Activated gamma-delta T cell (primary cell): ENCODE measurements around the gene SLC25A26.

Experiments
- DNase-seq: peaks from one replicate; lab custom pipeline; 2025; lab: John Stamatoyannopoulos, UW

Gene SLC25A26

DNA sequence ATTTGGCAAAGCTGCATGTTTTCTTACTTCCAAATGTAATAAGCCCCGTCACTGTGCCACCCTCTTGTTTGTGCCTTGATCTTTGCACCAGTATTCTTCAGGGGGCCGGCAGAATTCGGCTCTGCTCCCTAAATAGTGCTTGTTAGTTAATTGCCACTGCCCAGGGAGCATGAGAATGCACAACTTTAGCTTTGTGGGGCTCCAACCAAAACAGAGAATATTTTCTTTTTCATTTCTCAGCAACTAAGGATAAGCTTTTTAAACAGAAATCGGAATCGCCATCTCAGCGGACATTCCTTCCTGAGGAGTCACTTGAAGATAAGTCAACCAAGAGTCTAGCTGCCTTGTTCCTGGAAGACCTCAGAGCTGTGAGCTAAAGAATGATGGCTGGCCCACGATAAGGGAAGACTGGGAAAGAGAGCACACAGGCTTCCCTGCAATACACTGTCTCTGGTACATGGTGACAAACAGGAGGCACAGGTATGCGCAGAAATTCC, 174.0 kb downstream of the SLC25A26 start:
- DNase-seq = no peak

DNA sequence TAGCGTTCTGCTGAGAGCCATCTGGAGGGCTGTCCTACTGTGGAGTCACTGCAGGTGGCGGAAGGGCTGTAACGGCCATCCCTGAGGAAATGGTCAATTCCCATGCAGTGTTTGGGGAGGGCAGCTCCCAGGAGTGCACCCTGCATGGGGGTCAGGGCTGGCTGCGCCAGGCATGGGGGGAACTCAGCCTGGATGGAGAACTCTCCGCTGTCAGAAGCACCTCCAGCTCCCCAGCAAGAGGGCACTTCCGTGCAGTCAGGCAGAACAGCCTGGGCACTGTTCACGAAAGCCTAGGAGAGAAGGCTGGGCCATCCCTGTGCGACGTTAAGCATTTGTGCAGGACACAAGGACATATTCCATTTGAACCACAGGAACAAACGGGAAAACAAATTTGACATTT, 174.8 kb downstream of the SLC25A26 start:
- no peak for DNase-seq

DNA sequence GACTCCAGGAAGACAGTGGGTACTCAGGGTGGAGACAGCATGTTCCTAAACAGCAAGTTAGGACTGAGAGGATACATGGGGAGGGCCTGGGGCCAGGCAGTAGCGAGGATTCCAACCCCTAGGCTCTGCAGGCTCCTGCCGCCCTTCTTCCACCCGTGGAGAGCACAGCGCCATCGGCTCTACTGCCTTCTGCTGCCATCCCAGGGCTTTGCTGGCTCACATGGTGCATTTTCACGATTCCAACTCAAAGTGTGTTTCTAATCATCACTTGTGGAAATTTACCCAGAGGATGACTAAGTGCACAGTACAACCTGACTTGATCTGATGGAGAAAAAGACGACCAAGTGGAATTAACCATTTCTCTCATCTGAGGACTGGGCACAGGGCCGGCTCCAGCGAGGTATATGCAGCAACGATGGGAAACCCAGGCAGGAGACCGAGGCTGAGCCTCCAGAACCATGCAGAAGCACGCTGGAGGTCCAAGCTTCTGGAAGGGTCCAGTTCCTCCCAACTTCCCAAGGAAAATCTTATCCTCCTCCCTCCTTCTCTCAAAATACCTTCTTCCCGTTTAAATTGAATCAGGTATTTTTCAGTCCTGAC, 175.5 kb downstream of the SLC25A26 start:
- no peak for DNase-seq

DNA sequence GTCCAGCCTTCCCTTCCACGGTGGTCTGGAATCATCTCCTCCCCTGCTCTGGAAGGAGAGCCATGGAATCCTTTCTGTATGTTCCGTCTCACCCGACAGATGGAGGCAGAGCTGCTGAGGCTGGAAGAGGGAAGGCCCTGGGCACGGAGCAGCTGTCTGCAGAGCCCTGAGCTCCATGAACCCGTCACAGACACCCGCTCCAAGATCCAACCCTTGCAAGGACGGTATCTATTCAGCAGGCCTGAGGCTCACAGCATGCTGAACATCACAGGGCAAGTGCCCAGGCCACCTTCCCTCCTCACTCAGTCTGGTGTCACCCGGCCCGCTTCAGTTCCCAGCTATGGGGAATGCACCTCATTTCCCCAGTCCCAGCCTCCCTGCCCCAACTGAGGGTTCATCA, 176.1 kb downstream of the SLC25A26 start:
- DNase-seq = no peak

DNA sequence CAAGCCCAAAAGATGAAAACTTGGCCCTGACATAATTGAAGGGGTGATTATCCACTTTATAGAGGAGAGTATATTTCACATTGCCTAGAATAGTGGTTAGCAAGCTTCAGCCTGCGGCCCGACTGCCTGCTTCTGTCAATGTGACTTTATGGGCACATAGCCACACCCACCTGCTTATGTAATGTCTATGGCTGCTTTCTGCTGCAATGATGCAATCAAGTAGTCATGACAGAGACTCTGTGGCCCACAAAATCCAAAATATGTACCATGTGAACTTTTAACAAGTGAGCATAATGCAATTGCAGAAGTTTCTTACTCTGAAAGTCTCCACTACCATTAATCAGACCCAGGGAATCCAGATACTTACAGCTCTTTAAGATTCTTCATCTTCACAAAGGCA, 176.9 kb downstream of the SLC25A26 start:
- no peak for DNase-seq

DNA sequence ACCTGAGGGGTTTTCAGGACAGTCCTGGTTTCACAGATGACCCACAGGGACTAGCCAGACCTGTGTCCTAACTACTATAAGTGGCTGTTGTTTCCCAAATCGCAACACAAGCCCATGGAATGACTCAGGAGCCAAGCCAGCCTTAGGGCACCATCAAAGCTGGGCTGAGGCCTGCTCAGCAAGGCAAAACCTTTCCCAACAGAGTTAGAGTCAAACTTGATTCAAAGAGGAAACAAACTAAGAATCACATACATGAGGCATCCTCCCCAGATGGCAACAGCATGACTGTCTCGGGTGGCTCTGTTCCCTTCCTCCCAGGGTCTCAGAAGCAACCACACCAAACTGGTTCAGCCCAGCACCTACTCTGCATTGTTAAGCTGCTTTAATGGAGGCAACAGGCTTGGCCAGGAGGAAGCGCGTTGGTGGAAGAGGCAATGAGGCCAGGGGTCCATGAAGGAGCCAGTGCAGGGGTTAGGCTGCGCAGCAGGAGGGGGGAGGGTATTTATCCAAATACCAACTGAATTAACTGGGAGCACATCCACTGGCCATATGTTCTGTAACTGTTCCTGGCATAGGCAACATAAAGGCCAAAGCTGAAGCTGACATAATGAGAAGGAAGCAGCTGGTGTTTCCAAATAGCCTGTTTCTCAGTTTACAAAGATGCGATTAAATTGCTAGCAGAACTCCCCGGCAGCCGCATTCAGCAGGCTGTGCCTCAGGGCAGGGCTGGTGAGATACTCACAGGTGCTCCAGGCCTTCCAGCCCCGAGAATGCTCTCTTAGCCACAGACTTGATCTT, 177.6 kb downstream of the SLC25A26 start:
- no peak for DNase-seq

DNA sequence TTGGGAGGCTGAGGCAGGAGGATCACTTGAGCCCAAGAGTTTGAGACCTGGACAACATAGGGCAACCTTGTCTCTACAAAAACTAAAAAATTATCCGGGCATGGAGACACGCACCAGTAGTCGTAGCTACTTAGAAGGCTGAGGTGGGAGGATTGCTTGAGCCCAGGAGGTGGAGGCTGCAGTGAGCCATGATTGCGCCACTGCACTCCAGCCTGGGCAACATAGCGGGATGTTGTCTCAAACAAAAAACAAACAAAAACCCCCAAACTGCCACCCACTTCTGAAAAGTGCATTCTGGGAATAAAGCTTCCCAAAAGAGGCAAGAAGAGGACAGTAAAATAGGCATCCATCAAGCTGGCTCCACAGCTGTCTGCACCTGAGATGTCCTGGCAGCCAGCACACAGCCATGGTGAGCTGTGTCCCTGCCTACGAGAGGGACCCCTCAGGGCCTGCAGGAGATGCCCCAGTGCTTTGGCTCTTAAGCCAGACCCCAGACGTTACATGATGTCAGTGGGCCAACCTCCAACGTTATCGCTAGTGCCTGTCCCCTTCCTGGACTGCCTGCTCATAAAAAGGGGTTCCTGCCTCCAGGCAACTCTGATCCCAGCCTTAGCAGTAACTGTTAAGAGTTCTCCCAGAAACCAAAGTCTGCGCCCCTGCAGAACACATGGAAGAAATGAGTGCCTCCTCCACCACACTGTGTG, 178.9 kb downstream of the SLC25A26 start:
- no peak for DNase-seq

DNA sequence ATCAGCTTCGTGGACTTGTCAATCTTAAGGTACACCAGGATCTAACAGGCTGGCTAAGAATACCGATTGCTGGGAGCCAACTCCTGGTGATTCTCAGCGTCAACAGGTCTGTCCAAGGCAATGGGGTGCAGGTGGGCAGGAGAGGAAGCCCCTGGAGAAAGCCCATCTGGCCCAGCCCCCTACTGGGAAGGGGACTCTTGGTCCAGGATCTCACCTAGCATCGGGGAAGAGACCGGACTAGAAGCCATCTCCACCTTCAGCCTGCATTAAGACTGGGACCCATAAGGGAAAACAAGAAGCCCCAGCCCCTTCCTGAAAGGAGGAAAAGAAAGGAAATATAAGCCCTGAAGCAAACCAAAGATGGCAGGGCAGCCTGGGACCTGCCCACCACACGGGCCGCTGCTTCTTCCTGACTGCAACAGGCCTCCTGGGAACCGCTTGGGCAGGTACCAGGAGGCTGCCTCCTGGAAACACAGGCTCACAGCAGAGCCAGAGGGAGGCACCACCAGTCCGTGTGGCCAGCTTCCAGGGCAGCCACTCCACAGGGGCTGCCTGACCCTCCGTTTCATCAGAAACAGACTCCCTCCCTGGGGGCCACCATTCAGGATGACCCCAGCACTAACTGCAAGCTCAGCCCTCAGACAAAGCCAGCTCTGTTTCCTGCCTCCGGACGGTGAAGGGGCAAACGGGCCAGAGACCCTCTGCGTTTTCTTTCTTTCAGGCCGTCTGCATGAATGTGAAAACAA, 179.8 kb downstream of the SLC25A26 start:
- DNase-seq = no peak

DNA sequence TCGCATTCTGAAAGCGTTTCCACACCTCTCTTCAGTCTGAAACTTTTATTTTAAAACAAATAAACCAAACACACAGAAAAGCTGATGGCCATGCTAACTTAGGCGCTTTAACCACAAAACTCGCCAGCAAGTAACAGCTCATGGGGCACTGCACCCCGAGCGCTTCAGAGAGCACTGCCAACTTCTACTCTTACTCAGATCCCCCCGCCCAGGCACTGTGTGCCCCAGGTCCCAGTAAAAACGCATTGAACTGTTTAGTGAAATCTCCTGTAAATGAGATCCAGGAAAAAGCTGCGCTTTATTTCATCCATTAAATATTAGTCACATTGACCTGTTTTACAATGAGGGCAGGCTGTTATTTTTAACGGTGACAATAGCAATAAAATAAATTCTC, 180.4 kb downstream of the SLC25A26 start:
- no peak for DNase-seq

DNA sequence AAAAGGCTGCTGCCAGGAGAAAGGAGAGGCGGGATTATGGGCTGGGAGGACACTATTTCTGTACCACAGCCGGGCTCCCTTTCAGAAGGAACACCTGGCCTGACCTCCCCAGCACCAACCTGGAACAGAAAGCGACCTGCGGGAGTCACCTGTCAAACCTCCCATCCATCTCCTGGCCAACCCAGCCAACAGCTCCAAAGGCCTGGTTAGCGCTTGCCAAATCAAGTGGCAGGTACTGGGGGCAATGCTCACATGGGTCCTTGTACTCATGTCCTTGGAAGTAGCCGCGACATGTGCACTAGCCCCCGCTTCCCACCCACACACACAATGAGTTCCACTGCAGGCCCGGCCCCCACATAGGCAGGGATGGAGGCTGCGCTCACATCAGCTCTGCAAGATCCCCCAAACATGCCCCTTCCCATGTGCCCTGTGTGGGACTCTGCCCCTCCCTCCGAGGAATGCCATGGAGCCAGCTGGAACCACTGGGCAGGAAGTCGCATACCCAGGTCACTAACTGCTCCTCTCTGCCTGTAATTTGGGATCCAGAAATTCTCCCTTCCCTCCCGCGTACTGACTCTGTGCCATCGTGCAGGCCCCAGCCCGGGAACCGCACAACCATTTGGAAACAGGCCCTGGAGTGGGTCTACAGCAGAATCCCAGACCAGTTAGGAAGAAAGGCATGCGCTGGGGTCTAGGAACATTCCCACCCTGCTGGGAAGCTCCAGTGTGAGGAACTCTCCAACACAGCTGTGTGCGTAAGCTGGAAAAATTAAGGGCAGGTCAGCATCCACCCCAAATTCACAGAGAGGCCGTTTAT, 181.1 kb downstream of the SLC25A26 start:
- no peak for DNase-seq

DNA sequence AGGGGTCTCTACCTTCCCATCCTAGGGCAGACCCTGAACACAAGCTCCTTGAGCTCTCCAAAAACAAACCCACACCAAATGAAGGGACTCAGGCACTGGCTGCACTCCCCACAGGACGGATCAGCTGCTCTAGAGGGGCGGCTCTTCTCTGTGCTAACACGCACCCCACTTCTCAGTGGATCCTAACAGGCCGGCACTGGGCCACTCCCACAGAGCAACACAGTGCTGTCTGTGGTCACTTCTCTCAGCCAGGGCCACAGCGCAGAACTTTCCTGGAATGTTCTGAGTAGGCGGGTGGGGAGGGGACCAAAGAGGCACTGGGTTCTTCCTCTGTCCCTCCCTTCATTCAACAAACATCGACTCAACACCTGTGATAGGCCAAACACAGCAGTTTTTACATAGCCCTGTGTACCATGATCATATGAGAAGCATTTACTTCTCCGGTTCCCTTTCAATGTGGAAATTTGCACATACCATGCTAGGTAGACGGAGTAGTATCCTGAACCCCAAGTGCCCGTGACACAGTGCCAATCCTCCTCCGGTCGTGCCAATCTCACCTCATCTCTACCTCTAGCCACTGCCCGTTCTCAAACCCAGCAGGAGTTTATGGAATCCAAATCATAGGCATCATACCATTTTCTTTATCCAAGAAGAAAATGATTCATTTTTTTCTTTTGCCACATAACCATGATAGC, 181.9 kb downstream of the SLC25A26 start:
- DNase-seq = no peak

DNA sequence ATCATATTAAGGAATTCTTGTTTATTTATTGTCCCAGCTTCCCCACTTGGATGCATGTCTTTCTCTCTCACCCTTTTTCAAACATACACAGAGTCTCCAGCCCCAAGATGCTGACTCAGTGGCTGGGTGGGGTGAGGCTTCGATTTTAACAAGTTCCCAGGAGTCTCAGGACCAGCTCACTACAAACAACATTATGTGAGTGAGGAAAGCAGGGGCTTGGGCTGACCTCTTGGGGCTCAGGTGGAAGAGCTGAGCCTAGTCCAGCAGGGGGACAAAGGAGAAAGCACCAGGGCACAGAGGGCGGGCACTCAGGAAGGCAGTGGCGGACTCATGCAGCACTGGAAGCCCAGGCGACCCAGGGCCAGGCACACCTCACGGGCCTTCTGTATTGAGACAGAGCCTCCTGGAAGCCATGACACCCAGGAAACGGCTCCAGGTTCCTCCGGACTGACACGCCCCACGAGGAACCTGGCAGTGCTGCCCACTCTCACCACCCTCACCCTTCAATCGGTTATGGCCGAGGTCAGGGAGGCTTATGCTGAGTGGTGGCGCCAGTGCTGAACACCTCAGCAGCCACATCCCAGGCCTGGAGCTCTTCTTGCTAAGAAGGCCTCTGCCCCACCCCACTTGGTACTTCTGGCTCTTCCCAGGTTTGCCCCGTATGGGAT, 182.7 kb downstream of the SLC25A26 start:
- DNase-seq = no peak

DNA sequence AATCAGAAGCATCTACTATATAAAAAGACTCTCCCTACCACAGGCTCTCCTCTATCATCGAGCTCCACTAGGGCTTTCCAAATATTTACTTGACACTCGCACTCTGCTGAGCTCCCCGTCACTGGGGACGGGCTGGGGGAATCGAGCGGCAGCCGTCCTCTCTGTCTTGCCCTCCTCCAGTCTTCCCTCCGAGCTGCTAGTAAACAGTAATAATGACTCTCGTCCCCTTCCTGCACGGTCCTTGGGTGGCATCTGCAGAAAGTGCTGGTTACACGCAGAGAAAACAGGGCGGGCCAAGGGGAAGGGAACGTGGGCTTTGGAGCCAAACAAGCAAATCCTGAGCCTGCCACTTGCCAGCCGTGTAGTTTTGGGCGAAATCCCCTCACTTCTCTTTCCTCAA, 183.4 kb downstream of the SLC25A26 start:
- no peak for DNase-seq

DNA sequence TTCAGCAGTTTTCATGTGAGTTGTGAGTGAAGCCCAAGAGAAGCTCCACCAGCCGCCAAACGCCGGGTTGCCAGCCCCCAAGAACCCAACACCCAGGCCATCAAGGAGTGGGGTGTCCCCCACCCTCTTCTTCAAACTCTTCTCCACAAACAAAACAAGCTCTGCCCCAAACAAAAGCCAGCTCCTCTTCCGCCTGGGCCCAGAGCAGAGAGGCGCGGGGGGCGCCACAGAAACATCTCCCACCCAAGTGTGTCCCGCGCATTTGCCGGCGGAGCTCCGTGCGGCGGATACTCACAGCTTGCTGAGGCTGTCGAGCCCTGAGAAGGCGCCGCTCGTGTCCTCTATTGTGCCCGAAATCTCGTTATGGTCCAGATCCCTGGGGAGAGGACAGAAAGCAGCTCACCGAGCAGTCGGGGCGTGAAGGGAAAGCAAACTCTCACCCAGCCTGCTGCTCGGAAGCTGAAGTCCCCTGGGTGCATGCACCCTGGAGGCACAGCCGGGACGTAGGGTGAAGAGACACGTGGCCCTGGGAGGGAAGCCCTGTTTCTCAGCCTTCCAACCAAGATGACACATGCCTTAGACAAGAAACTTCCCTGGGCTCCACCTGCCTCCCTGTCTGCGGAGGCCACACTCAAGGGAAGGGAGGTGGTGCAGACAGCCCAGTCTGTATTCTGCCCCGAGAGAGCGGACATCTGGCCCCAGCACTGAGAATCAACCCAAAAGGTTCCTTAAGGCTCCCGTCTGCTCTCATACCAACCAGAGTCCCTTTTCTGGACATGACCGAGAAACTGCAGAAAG, 184.3 kb downstream of the SLC25A26 start:
- DNase-seq = no peak

DNA sequence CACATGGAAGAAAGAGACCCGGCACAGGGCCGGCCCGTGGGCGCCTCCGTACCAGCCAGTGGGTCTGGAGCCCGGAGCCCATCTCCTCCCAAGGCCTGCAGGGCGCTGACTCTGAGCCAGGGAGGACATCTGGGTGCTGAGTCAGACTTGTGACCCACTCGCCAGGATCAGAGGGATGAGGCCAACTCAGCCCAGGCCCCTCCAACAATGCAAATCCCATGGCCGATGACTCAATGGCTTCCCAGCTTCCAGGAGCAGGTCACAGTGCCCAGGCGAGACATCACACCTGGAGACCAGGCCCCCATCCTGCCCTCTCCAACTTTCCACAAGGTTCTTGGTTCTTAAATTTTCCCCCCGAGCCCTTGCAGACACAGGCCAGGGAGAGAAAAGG, 184.9 kb downstream of the SLC25A26 start:
- DNase-seq = no peak

DNA sequence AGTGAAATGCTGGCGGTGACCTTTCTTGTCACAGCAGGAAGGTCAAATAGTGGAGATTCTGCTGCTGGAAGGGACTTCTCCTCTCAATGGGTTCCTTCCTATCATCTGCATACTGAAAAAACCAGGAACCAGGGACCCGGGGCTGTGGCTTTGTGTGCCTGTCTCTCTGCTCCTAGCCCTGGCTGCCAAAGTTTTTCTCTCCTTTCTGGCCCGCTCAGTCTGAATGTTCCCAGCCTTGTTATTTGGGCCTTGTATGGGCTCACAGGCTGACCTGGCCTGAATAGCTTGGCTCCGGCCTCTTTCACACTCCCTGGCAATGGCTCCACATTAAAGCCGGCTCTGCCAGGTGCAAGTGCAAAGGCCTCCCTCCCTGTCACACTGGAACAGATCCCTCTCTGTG, 185.4 kb downstream of the SLC25A26 start:
- DNase-seq = no peak

DNA sequence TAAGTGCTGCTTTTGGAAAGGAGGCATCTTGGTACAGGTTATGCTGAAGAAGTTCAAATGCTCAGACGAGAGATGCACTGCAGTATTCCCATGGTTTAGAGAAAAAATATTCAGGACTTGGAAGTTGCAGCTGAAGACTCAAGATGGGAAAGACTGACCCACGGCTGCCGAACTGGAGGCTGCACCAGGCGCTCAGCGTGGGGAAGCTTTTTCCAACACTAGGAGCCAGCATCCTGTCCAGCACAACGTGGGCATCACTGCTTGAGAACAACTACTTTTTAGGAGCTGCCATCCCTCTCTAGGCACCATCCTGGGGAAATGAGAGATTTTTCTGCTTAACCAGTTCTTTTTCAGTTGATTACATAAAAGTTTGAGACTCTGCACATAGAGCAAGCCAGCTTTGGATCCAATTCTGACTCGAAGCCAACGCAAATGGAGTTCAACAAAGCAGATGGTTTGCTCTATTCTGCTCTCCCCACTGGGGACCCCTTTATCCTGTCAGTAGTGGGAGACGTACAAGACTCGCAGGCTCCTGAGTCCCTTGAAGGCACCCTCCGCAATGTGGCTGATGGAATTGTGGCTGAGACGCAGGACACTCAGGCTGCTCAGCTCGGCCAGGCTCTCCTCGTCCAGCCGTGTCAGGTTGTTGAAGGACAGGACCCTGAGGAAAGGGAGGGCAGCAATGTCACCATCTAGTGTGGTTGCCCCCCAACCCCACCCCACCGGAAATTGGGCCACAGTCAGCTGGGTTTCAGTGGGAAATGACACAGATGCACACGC, 186.2 kb downstream of the SLC25A26 start:
- no peak for DNase-seq

DNA sequence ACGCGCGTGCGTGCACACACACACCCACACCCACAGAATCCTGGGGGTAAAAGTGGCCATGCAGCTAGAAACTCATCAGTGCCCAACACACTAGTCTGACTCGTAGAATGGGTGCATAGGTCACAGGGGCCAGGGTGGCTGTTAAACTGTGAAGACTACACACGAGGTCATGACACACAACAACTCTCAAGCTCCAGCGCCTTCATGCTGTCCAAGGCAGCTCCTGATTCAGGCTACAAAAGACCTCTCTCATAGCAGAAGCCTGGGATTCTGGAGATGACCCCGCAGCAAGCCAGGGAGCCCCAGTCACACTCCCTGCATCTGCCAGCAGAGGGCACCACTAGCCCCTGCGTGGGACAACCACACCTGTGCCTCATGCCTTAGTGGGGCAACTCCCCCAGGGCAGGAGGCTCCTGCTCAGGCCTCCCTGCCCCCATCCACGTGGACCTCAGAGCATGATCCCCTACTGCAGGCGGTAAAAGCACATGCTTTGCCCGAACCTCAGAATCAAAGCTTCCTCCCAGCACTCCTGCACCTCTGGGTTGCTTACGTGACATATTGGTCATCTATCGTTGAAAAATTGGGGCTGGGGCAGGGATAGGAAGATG, 186.9 kb downstream of the SLC25A26 start:
- peak; percentile 22 for DNase-seq
